ENCODE data around the gene FTSJ3.

DNA sequence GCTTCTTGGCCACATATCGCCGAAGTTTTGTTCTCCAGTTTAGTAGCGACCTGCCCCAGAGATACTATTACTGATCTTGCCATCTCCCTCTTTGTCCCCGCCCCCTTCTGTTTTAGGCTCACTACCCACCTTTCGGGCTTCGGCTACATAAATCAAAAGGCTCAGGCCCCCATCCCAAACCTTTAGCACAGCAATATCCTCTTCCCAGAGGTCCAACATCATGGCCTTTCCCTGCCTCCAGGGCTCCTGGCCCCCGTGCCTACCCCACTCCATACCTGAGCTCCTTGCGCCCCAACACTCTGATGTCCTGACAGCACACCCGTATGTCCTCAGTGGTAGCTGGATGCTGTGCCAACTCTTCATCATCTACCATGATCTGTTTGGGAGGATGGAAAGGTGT lies 3.1 kb downstream of the FTSJ3 start:
- TF ChIP-seq CTCF (IDR thresholded peaks at IDR 0.05) (no peak), ZFX (IDR thresholded peaks at IDR 0.05; ENCODE audit: borderline replicate concordance) (no peak)

Data from 22Rv1 (cell line).